HCT116 (cell line): ENCODE results near the gene RBKS. TPM values are rescaled to one million over a fixed set of nuclear protein-coding genes. Genes with fewer than 3 reads are reported as not detected.

Experiments
- ATAC-seq: fragments of 200-7000 bp; cut with Tn5 transposase; 2 replicates; pipeline ENCODE4 v1.9.1; 2020; ENCODE audit warnings: mild to moderate bottlenecking, moderate library complexity
- BruUV-seq: library from RNA; stranded (reverse); fragments of 400-500 nt; replicated peaks from 2 replicates; lab custom pipeline; 2021; lab: Mats Ljungman, UMichigan
- CTCF ChIA-PET: fragments of 300-600 bp; sonication (Branson Sonifier 250); formaldehyde crosslinking; loops from one replicate; lab custom pipeline; 2021; ENCODE audit warnings: antibody characterized with exemption; lab: Charles Lee
- POLR2A ChIA-PET: fragments of 300-600, 350-600 bp; sonication (Branson Sonifier 250); formaldehyde crosslinking; loops from one replicate; lab custom pipeline; 2021; ENCODE audit warnings: antibody characterized with exemption; lab: Charles Lee
- RAD21 ChIA-PET, 2 experiments: fragments of 300-600 bp; sonication (Branson Sonifier 250); formaldehyde crosslinking; loops; one replicate each; lab custom pipeline; 2023; ENCODE audit warnings: low total read pairs in 2 of 2; ENCODE audit not compliant: uncharacterized antibody in 2 of 2, unreplicated experiment in 2 of 2, low non-redundant PET in 1 of 2; lab: Charles Lee
- DNase-seq: peaks from one replicate; pipeline ENCODE4 v3.0.0-alpha.2; 2010; ENCODE audit warnings: low read depth, low spot score
- H2AFZ ChIP-seq: fragments of 200-600 bp; shearing (Covaris generic), sonication (generic); 2 replicates; pipeline ENCODE4 v1.6.1; 2017; ENCODE audit warnings: low read depth, mixed run types, mixed read lengths, antibody characterized with exemption, low read length; ENCODE audit not compliant: poor library complexity, severe bottlenecking
- H3K27ac ChIP-seq: 2 replicates; pipeline ENCODE4 v1.5.1; 2012; ENCODE audit warnings: low read depth, low read length
- H3K27me3 ChIP-seq: fragments of 200-600 bp; sonication (generic); 2 replicates; pipeline ENCODE4 v1.6.1; 2016; ENCODE audit warnings: mixed run types, low read length, mixed read lengths; ENCODE audit not compliant: insufficient read depth
- H3K36me3 ChIP-seq, 2 experiments: fragments of 200-500 bp in 1 of 2; fragments of 200-600 bp in 1 of 2; sonication (Bioruptor generic) in 1 of 2; sonication (generic) in 1 of 2; 2 replicates each; pipeline versions ENCODE4 v1.5.1 to v1.6.1; 2014 to 2016; ENCODE audit warnings: low read length in 2 of 2, inconsistent platforms in 1 of 2, mixed read lengths in 1 of 2, mixed run types in 1 of 2; ENCODE audit not compliant: insufficient read depth in 2 of 2, control insufficient read depth in 1 of 2
- H3K4me1 ChIP-seq, 2 experiments: fragments of 200-600 bp in 1 of 2; sonication (generic) in 1 of 2; 2 replicates each; pipeline versions ENCODE4 v1.5.1 to v1.6.1; 2012 to 2017; ENCODE audit warnings: low read length in 2 of 2, inconsistent platforms in 1 of 2, mild to moderate bottlenecking in 1 of 2, mixed read lengths in 1 of 2, mixed run types in 1 of 2, moderate library complexity in 1 of 2; ENCODE audit not compliant: insufficient read depth in 2 of 2, control insufficient read depth in 1 of 2
- H3K4me2 ChIP-seq: fragments of 200-600 bp; sonication (generic); 2 replicates; pipeline ENCODE4 v1.6.1; 2017; ENCODE audit warnings: mixed run types, low read length, mixed read lengths
- H3K4me3 ChIP-seq, 2 experiments: fragments of 200-600 bp in 1 of 2; sonication (generic) in 1 of 2; replicated peaks in 1 of 2; 2 replicates each; pipeline ENCODE4 v1.5.1; 2011 to 2016; ENCODE audit warnings: low read length in 2 of 2, control low read depth in 1 of 2, low read depth in 1 of 2, mild to moderate bottlenecking in 1 of 2, mixed read lengths in 1 of 2, mixed run types in 1 of 2
- H3K79me2 ChIP-seq: fragments of 200-600 bp; sonication (generic); 2 replicates; pipeline ENCODE4 v1.6.1; 2017; ENCODE audit warnings: mild to moderate bottlenecking, mixed run types, low read length, moderate library complexity, mixed read lengths; ENCODE audit not compliant: insufficient read depth
- H3K9ac ChIP-seq: fragments of 200-600 bp; sonication (generic); 2 replicates; pipeline ENCODE4 v1.6.1; 2016; ENCODE audit warnings: low read length, mixed read lengths
- H3K9me2 ChIP-seq: fragments of 200-600 bp; sonication (generic), shearing (Covaris generic); 2 replicates; pipeline ENCODE4 v1.6.1; 2017; ENCODE audit warnings: mixed run types, mild to moderate bottlenecking, moderate library complexity; ENCODE audit not compliant: insufficient read depth
- H3K9me3 ChIP-seq, 2 experiments: fragments of 200-500 bp in 1 of 2; fragments of 200-600 bp in 1 of 2; sonication (Bioruptor generic) in 1 of 2; sonication (generic) in 1 of 2; 2 replicates each; pipeline ENCODE4 v1.6.1; 2014 to 2017; ENCODE audit warnings: low read length in 2 of 2, mixed read lengths in 2 of 2, inconsistent platforms in 1 of 2, low read depth in 1 of 2, mild to moderate bottlenecking in 1 of 2, mixed run types in 1 of 2, moderate library complexity in 1 of 2; ENCODE audit not compliant: control insufficient read depth in 1 of 2, insufficient read depth in 1 of 2
- H4K20me1 ChIP-seq: fragments of 200-600 bp; sonication (generic), shearing (Covaris generic); 2 replicates; pipeline ENCODE4 v1.6.1; 2017; ENCODE audit warnings: mixed run types, mild to moderate bottlenecking, moderate library complexity; ENCODE audit not compliant: insufficient read depth
- ATF3 ChIP-seq: IDR thresholded peaks from 2 replicates; pipeline ENCODE4 v1.6.1; 2012
- CEBPB ChIP-seq: IDR thresholded peaks from 2 replicates; pipeline ENCODE4 v1.6.1; 2012; ENCODE audit warnings: low read depth
- CTCF ChIP-seq, 3 experiments: fragments of 200-600 bp in 1 of 3; sonication (generic) in 1 of 3; IDR thresholded peaks in 2 of 3; conservative IDR thresholded peaks in 1 of 3; 2 replicates each; pipeline ENCODE4 v1.5.1; 2012 to 2017; ENCODE audit warnings: low read depth in 2 of 3, low read length in 2 of 3, antibody characterized with exemption in 1 of 3, borderline replicate concordance in 1 of 3, control low read depth in 1 of 3, mild to moderate bottlenecking in 1 of 3, mixed read lengths in 1 of 3, mixed run types in 1 of 3, moderate library complexity in 1 of 3; ENCODE audit not compliant: insufficient read depth in 1 of 3
- EGR1 ChIP-seq: IDR thresholded peaks from 2 replicates; pipeline ENCODE4 v1.6.1; 2012; ENCODE audit warnings: low read depth
- EZH2 ChIP-seq: fragments of 200-600 bp; sonication (generic); IDR thresholded peaks from 2 replicates; pipeline ENCODE4 v1.6.1; 2017; ENCODE audit warnings: antibody characterized with exemption, mixed run types
- FOSL1 ChIP-seq: IDR thresholded peaks from 2 replicates; pipeline ENCODE4 v1.6.1; 2012; ENCODE audit warnings: low read depth
- JUND ChIP-seq: IDR thresholded peaks from 2 replicates; pipeline ENCODE4 v1.6.1; 2012
- REST ChIP-seq: IDR thresholded peaks from 2 replicates; pipeline ENCODE4 v1.6.1; 2012; ENCODE audit warnings: low read depth
- SIN3A ChIP-seq: IDR thresholded peaks from 2 replicates; pipeline ENCODE4 v1.6.1; 2012; ENCODE audit warnings: low read depth
- SP1 ChIP-seq: IDR thresholded peaks from 2 replicates; pipeline ENCODE4 v1.6.1; 2012; ENCODE audit warnings: low read depth
- SRF ChIP-seq: IDR thresholded peaks from 2 replicates; pipeline ENCODE4 v1.6.1; 2012; ENCODE audit warnings: low read depth
- TCF7L2 ChIP-seq: IDR thresholded peaks from 2 replicates; pipeline ENCODE4 v1.7.0; 2011; ENCODE audit warnings: borderline replicate concordance, inconsistent platforms; ENCODE audit not compliant: insufficient read depth, insufficient read length; ENCODE audit errors: extremely low read depth
- ZFX ChIP-seq: fragments of 450-650 bp; IDR thresholded peaks from 2 replicates; pipeline ENCODE4 v1.6.1; 2017
- intact Hi-C: fragments of 100-400 bp; cut with micrococcal nuclease; formaldehyde crosslinking; loops from 2 replicates; pipeline ENCODE4 v1.10.0; 2022
- total RNA-seq: library from RNA; stranded (reverse); gene quantifications from one replicate; pipeline ENCODE4 v1.2.1, GENCODE V29; 2021; ENCODE audit not compliant: unreplicated experiment

The RBKS gene
- total RNA-seq, 1 experiment from 2014 or later: 2.4 TPM

- Histone ChIP-seq H4K20me1 (no peaks in the 10 kb centered on the region), H3K27me3 (no peaks in the 10 kb centered on the region), H3K9ac (no peak overlapping the region), H3K27ac (no peak overlapping the region), H3K36me3 (no peaks in the 10 kb centered on the region), H3K4me1 (peaks cover 0 to 9% of the 10 kb centered on the region in 2 experiments; a peak in 2 of 4 replicates), H3K4me2 (no peak overlapping the region), H3K9me3 (no peaks in the 10 kb centered on the region), H3K79me2 (no peaks in the 10 kb centered on the region), H3K4me3 (no peak overlapping the region), H3K9me2 (no peaks in the 10 kb centered on the region), H2AFZ (no peak overlapping the region)
- no peak for TF ChIP-seq ATF3
- TF ChIP-seq FOSL1: no peak
- no peak for TF ChIP-seq SIN3A
- TF ChIP-seq CTCF (IDR thresholded peaks at IDR 0.05 in 2 of 3, conservative IDR thresholded peaks at IDR 0.05 in 1 of 3; ENCODE audit: borderline replicate concordance in 1 of 3, insufficient read depth in 1 of 3, low read depth in 2 of 3, low read length in 2 of 3): no peak
- no peak for TF ChIP-seq ZFX
- TF ChIP-seq TCF7L2: no peak
- TF ChIP-seq SRF: no peak
- no peak for TF ChIP-seq EZH2
- DNase-seq (no peak), ATAC-seq (no peak)
- no TSS peak for BruUV-seq
- ChIA-PET POLR2A (no interaction called here), CTCF (no interaction called here), RAD21 (no interaction called here)
- intact Hi-C loops: no loop called here
Measured at GRCh38 chr2:27742571-27742970, 147.6 kb downstream of the RBKS start.

- no peaks in the 10 kb centered on the region for H3K9me3 ChIP-seq
- RAD21 ChIA-PET: no interaction called here
- ATAC-seq: peak; percentile 42; the same call in 1 of the 2 replicates
- H3K27me3 ChIP-seq: no peaks in the 10 kb centered on the region
- no peak overlapping the region for H3K4me3 ChIP-seq
- no TSS peak for BruUV-seq
- no peaks in the 10 kb centered on the region for H4K20me1 ChIP-seq
- no peak overlapping the region for H3K4me2 ChIP-seq
- H3K9ac ChIP-seq: no peak overlapping the region
- H3K36me3 ChIP-seq: no peaks in the 10 kb centered on the region
- peaks cover 0 to 10% of the 10 kb centered on the region in 2 experiments; a peak in 2 of 4 replicates for H3K4me1 ChIP-seq
- intact Hi-C loops: no loop called here
- H2AFZ ChIP-seq: no peak overlapping the region
- CTCF ChIA-PET: interaction anchor here (0.7 to 0.8 kb wide), 2 partner anchors 11 to 18 kb away, joined by 3 to 4 read pairs; no protein-coding TSS in a partner anchor
- POLR2A ChIA-PET: interaction anchor here (1.2 kb wide), 1 partner anchor 11 kb away, joined by 3 read pairs; no protein-coding TSS in a partner anchor
- no peaks in the 10 kb centered on the region for H3K9me2 ChIP-seq
- H3K79me2 ChIP-seq: no peaks in the 10 kb centered on the region
- DNase-seq: no peak
- H3K27ac ChIP-seq: no peak overlapping the region
- TF ChIP-seq CEBPB (no peak), EGR1 (no peak), TCF7L2 (no peak), JUND (no peak), FOSL1 (no peak), SP1 (no peak), ZFX (no peak), SRF (no peak), REST (no peak)
Measured at GRCh38 chr2:27741673-27742072, 148.5 kb downstream of the RBKS start.
